Measurements from ENCODE around the gene ABLIM2. TPM values are rescaled to one million over a fixed set of nuclear protein-coding genes. Genes with fewer than 3 reads are reported as not detected.

ABLIM2 gene
- total RNA-seq, 1 experiment from 2014 or later: 6.1 TPM

DNA sequence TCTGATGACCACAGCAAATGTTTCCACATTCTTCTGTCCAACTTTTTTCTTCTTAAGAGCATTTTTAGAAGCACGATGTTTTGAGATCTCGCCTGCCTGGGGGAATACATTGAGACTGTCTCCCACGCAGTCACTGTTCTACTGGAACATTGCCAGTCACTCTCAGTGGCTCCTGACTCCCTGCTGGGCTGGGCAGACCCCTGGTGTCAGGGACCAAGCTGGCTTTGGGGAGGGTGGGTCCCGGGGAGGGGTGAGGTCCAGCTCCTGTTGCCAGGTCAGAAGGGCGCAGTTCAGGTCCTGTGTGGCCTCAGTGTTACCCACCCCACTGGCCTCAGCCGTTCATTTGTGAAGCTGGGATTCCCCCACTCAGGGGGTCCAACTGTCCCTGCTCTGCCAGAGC, 18.9 kb upstream of the ABLIM2 start:
- H2AFZ ChIP-seq (ENCODE audit: low read depth, low read length, poor library complexity, severe bottlenecking): no peak overlapping the region
- H4K20me1 ChIP-seq (ENCODE audit: insufficient read depth): no peaks in the 10 kb centered on the region
- no peak for ATAC-seq
- TF ChIP-seq ZFX (IDR thresholded peaks at IDR 0.05) (no peak), ZNF274 (IDR thresholded peaks at IDR 0.05; ENCODE audit: low read depth, low read length) (no peak), REST (IDR thresholded peaks at IDR 0.05; ENCODE audit: low read depth) (no peak), CBX3 (IDR thresholded peaks at IDR 0.05; ENCODE audit: low read depth) (no peak), YY1 (IDR thresholded peaks at IDR 0.05; ENCODE audit: extremely low read depth, insufficient replicate concordance, low read depth, low read length) (no peak), POLR2AphosphoS5 (IDR thresholded peaks at IDR 0.05; ENCODE audit: low read depth, low read length) (no peak), JUND (IDR thresholded peaks at IDR 0.05) (no peak), SP1 (IDR thresholded peaks at IDR 0.05; ENCODE audit: low read depth) (no peak)
- TF ChIP-seq, protein P1, sequence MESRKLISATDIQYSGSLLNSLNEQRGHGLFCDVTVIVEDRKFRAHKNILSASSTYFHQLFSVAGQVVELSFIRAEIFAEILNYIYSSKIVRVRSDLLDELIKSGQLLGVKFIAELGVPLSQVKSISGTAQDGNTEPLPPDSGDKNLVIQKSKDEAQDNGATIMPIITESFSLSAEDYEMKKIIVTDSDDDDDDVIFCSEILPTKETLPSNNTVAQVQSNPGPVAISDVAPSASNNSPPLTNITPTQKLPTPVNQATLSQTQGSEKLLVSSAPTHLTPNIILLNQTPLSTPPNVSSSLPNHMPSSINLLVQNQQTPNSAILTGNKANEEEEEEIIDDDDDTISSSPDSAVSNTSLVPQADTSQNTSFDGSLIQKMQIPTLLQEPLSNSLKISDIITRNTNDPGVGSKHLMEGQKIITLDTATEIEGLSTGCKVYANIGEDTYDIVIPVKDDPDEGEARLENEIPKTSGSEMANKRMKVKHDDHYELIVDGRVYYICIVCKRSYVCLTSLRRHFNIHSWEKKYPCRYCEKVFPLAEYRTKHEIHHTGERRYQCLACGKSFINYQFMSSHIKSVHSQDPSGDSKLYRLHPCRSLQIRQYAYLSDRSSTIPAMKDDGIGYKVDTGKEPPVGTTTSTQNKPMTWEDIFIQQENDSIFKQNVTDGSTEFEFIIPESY (IDR thresholded peaks at IDR 0.05; ENCODE audit: extremely low read depth, insufficient replicate concordance, low read length): no peak
- H3K9me2 ChIP-seq (ENCODE audit: insufficient read depth): no peaks in the 10 kb centered on the region
- CTCF ChIA-PET: interaction anchor here (0.6 to 1.9 kb wide), 19 partner anchors 9 to 233 kb away, joined by 3 to 36 read pairs (median 6); partner anchors contain the start of genes ABLIM2 and SH3TC1
- H3K9me3 ChIP-seq (ENCODE audit: control insufficient read depth in 1 of 2, insufficient read depth in 1 of 2, low read depth in 1 of 2, low read length in 2 of 2): no peaks in the 10 kb centered on the region
- intact Hi-C loops (cut with micrococcal nuclease): loop anchor here (1.0 to 2.0 kb wide), 3 partner anchors 15 to 225 kb away; no protein-coding TSS in a partner anchor
- POLR2A ChIA-PET: interaction anchor here (1.1 kb wide), 1 partner anchor 14 kb away, joined by 4 read pairs; no protein-coding TSS in a partner anchor
- H3K4me1 ChIP-seq (ENCODE audit: control insufficient read depth in 1 of 2, insufficient read depth in 2 of 2, low read length in 2 of 2): peaks cover 0 to 26% of the 10 kb centered on the region in 2 experiments; a peak in 1 of 4 replicates
- no peak overlapping the region for H3K4me3 ChIP-seq (replicated peaks in 1 of 2; ENCODE audit: low read depth in 1 of 2, low read length in 2 of 2)
- no peak overlapping the region for H3K27ac ChIP-seq (ENCODE audit: low read depth, low read length)
- RAD21 ChIA-PET (ENCODE audit: low non-redundant PET in 1 of 2, low total read pairs in 2 of 2, uncharacterized antibody in 2 of 2, unreplicated experiment in 2 of 2): interaction anchor here (1.1 to 1.5 kb wide), 7 partner anchors 14 to 233 kb away, joined by 3 to 8 read pairs (median 4); partner anchors contain the start of gene SH3TC1 (in 1 of the 2)
- DNase-seq (ENCODE audit: low read depth, low spot score): no peak
- BruUV-seq (replicated peaks): no TSS peak
- no peak overlapping the region for H3K9ac ChIP-seq (ENCODE audit: low read length)
- no peak overlapping the region for H3K4me2 ChIP-seq (ENCODE audit: low read length)
- no peaks in the 10 kb centered on the region for H3K79me2 ChIP-seq (ENCODE audit: insufficient read depth, low read length)
- H3K27me3 ChIP-seq (ENCODE audit: insufficient read depth, low read length): no peaks in the 10 kb centered on the region
- no peaks in the 10 kb centered on the region for H3K36me3 ChIP-seq (ENCODE audit: control insufficient read depth in 1 of 2, insufficient read depth in 2 of 2, low read length in 2 of 2)
